Kidney glomerular epithelial cell (primary cell): ENCODE results near the gene PRR23E.

Experiments used
- DNase-seq: peaks from one replicate; lab custom pipeline; 2025; lab: John Stamatoyannopoulos, UW

PRR23E gene

GRCh38 chr3:127184870-127185216 lies 8.1 kb upstream of the PRR23E start:
- DNase-seq: no peak

- DNase-seq: no peak
Measured at GRCh38 chr3:127185268-127185667, 7.7 kb upstream of the PRR23E start.

- no peak for DNase-seq
Measured at GRCh38 chr3:127185962-127186674, 6.8 kb upstream of the PRR23E start.

- DNase-seq: no peak
Measured at GRCh38 chr3:127187316-127187715, 5.6 kb upstream of the PRR23E start.

- no peak for DNase-seq
Measured at GRCh38 chr3:127193341-127193740, 410 bp downstream of the PRR23E start.

GRCh38 chr3:127193775-127194174 lies 844 bp downstream of the PRR23E start:
- no peak for DNase-seq

GRCh38 chr3:127194601-127195187 lies 1.8 kb downstream of the PRR23E start:
- no peak for DNase-seq

- DNase-seq: no peak
Measured at GRCh38 chr3:127195417-127195816, 2.5 kb downstream of the PRR23E start.

GRCh38 chr3:127196002-127196401 lies 3.1 kb downstream of the PRR23E start:
- DNase-seq: no peak

GRCh38 chr3:127196466-127197299 lies 3.8 kb downstream of the PRR23E start:
- no peak for DNase-seq

- no peak for DNase-seq
Measured at GRCh38 chr3:127197300-127198189, 4.6 kb downstream of the PRR23E start.

GRCh38 chr3:127200086-127200691 lies 7.3 kb downstream of the PRR23E start:
- no peak for DNase-seq

- no peak for DNase-seq
Measured at GRCh38 chr3:127203024-127203423, 10.1 kb downstream of the PRR23E start.

GRCh38 chr3:127204841-127205582 lies 12.1 kb downstream of the PRR23E start:
- no peak for DNase-seq

- no peak for DNase-seq
Measured at GRCh38 chr3:127206154-127206553, 13.2 kb downstream of the PRR23E start.

GRCh38 chr3:127206611-127207516 lies 13.9 kb downstream of the PRR23E start:
- DNase-seq: no peak

- DNase-seq: no peak
Measured at GRCh38 chr3:127207727-127208482, 15.0 kb downstream of the PRR23E start.

GRCh38 chr3:127208483-127209100 lies 15.7 kb downstream of the PRR23E start:
- DNase-seq: no peak
